ENCODE results near the gene TBX6.

DNA sequence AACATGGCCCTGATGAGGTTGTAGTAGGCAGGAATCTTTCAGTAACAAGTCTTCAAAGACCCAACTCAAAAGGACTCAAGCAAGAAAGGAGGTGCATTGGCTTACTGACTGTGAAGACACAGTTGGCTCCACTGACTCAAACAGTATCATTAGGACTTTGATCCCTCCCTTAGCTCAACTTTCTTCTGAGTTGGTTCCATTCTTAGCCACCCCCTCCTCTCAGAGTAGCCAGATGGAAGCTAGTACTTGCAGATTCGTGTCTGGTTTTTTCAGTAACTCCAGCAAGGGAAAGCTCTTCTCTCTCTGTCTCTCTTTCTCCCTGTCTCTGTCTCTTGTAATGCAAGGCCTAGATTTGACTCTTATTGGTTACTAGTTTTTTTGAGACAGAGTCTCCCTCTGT lies 36.3 kb upstream of the TBX6 start:
- TF ChIP-seq TAF1 (IDR thresholded peaks at IDR 0.05; ENCODE audit: borderline replicate concordance, insufficient read depth, low read length): no peak
- no peak for TF ChIP-seq FOXP2 (optimal IDR thresholded peaks at IDR 0.05; ENCODE audit: borderline replicate concordance, extremely low read depth, extremely low read length, insufficient read depth)

Data from PFSK-1 (cell line).